Dendritic cell treated with granulocyte-macrophage colony-stimulating factor and Interleukin-4, amounts not matched to agents 40 ng/mL and 50 ng/mL, for 4 days (primary cell): Measurements from ENCODE around the gene CAB39L.

Experiments
- H3K27ac Mint-ChIP-seq: one replicate; pipeline ENCODE4 v1.8.0; 2022; ENCODE audit warnings: mild to moderate bottlenecking, mixed read lengths
- H3K27me3 Mint-ChIP-seq: one replicate; pipeline ENCODE4 v1.8.0; 2022; ENCODE audit warnings: mild to moderate bottlenecking, mixed read lengths
- H3K36me3 Mint-ChIP-seq: one replicate; pipeline ENCODE4 v1.8.0; 2022; ENCODE audit warnings: low read depth, mixed read lengths
- H3K4me1 Mint-ChIP-seq: one replicate; pipeline ENCODE4 v1.8.0; 2022; ENCODE audit warnings: low read depth, mixed read lengths
- H3K4me3 Mint-ChIP-seq: one replicate; pipeline ENCODE4 v1.8.0; 2022; ENCODE audit warnings: mild to moderate bottlenecking, moderate library complexity, mixed read lengths
- H3K9me3 Mint-ChIP-seq: one replicate; pipeline ENCODE4 v1.8.0; 2022; ENCODE audit warnings: mixed read lengths
- intact Hi-C: fragments of 100-400 bp; cut with micrococcal nuclease; formaldehyde crosslinking; loops from one replicate; pipeline ENCODE4 v1.15.0; 2022

CAB39L gene

DNA sequence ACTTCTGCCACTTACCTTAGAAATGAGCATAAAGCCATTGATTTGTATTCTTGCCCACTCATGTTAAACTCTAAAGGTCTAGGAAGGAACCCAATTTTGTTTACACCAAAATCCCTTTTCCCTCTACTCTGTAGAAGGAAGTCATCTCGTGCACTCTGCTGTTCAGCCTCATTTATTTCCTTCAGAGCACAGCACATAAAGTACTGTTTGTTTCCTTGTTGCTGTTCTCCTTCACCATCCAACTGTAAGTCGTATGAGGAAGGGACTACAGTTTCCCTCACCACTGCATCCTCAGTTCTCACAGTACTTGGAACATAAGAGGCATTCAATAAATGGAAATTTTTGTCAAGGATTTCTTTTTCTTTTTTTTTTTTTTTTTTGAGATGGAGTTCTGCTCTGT lies 171.6 kb downstream of the CAB39L start:
- Mint-ChIP-seq H3K27ac (no peak overlapping the region), H3K27me3 (no peaks in the 10 kb centered on the region), H3K9me3 (no peaks in the 10 kb centered on the region), H3K4me3 (no peak overlapping the region), H3K4me1 (no peaks in the 10 kb centered on the region), H3K36me3 (peaks cover 34% of the 10 kb centered on the region)
- intact Hi-C loops, result no loop called here

DNA sequence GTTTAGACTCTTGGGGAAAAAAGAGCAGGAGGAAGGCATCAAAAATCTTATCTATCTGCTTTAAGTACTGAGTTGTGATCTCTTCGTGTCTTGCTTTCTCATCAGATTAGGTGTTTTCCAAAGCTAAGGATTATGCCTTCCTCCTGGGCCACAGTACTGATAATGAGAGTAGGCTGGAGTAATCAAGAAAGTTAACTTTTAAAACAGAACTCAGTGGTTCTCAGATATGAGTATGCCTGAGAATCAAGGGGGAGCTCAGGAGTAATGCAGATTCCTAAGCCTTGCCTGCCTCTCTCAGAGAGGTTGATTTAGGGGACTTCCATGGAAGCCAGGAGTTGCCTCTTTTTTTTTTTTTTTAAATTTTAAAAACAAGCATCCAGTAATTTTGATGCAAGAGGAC lies 172.6 kb downstream of the CAB39L start:
- intact Hi-C loops, result no loop called here

DNA sequence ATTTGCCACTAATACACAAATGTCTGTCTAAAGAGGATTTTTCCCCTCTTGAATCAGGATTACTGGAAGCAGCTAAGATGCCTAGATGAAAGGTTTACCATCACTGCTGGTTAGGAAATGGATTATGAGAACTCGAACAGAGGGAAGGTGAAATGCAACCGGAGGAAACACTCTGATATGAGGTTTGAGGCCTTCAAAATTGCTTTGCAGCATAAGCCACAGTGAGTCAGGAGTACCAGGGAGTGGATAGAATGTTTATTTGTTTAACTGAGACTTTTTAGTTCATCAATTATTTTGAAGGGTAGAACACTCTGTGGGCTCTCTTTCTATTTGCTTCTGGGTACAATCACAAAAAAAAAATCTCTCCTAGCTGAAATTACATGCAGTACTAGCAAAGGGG lies 178.0 kb downstream of the CAB39L start:
- Mint-ChIP-seq H3K4me1 (no peaks in the 10 kb centered on the region), H3K9me3 (no peaks in the 10 kb centered on the region), H3K36me3 (peaks cover 50% of the 10 kb centered on the region), H3K27me3 (no peaks in the 10 kb centered on the region), H3K27ac (no peak overlapping the region), H3K4me3 (no peak overlapping the region)
- intact Hi-C loops, result no loop called here

More for the DNA sequence above, 172.6 kb downstream of the CAB39L start:
- Mint-ChIP-seq H3K27me3 (no peaks in the 10 kb centered on the region), H3K27ac (no peak overlapping the region), H3K9me3 (no peaks in the 10 kb centered on the region), H3K4me1 (no peaks in the 10 kb centered on the region), H3K4me3 (no peak overlapping the region), H3K36me3 (peaks cover 37% of the 10 kb centered on the region)

DNA sequence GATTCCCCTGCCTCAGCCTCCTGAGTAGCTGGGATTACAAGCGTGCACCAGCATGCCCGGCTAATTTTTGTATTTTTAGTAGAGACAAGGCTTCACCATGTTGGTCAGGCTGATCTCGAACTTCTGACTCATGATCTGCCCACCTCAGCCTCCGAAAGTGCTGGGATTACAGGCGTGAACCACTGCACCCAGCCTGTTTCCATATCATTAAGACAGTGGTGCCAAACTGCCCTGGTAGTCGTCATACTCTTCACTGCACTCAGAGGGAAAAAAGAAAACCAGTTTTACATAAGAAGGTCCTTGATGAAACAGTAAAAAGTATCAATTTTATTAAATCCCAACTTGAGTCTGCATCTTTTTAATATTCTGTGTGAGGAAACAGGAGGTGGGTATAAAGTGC lies 181.2 kb downstream of the CAB39L start:
- no peak overlapping the region for H3K4me3 Mint-ChIP-seq
- peaks cover 44% of the 10 kb centered on the region for H3K36me3 Mint-ChIP-seq

DNA sequence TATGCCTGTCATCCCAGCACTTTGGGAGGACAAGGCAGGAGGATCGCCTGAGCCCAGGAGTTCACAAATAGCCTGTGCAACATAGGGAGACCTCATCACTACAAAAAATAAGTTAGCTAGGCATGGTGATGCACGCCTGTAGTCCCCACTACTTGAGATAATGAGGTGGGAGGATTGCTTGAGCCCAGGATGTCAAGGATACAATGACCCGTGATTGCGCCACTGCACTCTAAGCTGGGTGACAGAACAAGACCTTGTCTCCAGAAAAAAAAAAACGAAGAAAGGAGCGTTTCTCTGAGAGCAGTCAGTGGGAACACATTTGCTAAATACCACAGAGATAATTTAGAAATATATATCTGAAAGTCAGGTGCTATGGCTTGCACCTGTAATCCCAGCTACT lies 184.3 kb downstream of the CAB39L start:
- Mint-ChIP-seq H3K36me3 (peaks cover 49% of the 10 kb centered on the region), H3K27me3 (no peaks in the 10 kb centered on the region), H3K4me3 (no peak overlapping the region), H3K27ac (no peak overlapping the region), H3K9me3 (no peaks in the 10 kb centered on the region), H3K4me1 (peaks cover 5% of the 10 kb centered on the region)
- intact Hi-C loops, result no loop called here

More for the DNA sequence above, 181.2 kb downstream of the CAB39L start:
- intact Hi-C loops, result no loop called here
- no peaks in the 10 kb centered on the region for H3K9me3 Mint-ChIP-seq
- no peaks in the 10 kb centered on the region for H3K4me1 Mint-ChIP-seq
- H3K27me3 Mint-ChIP-seq, result no peaks in the 10 kb centered on the region
- H3K27ac Mint-ChIP-seq, result no peak overlapping the region
